A673 (cell line): ENCODE data around the gene PACS2. TPM values are rescaled to one million over a fixed set of nuclear protein-coding genes. Genes with fewer than 3 reads are reported as not detected.

ENCODE experiments used
- BruUV-seq: library from RNA; stranded (reverse); fragments of 400-500 nt; replicated peaks from 2 replicates; lab custom pipeline; 2021; lab: Mats Ljungman, UMichigan
- CTCF ChIA-PET: fragments of 300-600 bp; sonication (Branson Sonifier 250); formaldehyde crosslinking; loops from one replicate; lab custom pipeline; 2022; ENCODE audit warnings: antibody characterized with exemption; lab: Charles Lee
- POLR2A ChIA-PET: fragments of 300-600 bp; sonication (Branson Sonifier 250); formaldehyde crosslinking; loops from one replicate; lab custom pipeline; 2022; ENCODE audit warnings: antibody characterized with exemption; ENCODE audit not compliant: low non-redundant PET; lab: Charles Lee
- DNase-seq: peaks from one replicate; pipeline ENCODE4 v3.0.0-alpha.2; 2015; ENCODE audit warnings: low spot score
- H3K27ac ChIP-seq: fragments of 200-600 bp; sonication (generic); 2 replicates; pipeline ENCODE4 v1.5.1; 2016; ENCODE audit warnings: mixed run types, low read depth, mild to moderate bottlenecking, mixed read lengths, antibody characterized with exemption, low read length; ENCODE audit not compliant: poor library complexity, severe bottlenecking
- H3K27me3 ChIP-seq: fragments of 200-600 bp; sonication (generic); replicated peaks from 2 replicates; pipeline ENCODE4 v1.6.1; 2017; ENCODE audit warnings: mixed run types, low read depth, mild to moderate bottlenecking, mixed read lengths, antibody characterized with exemption, low read length; ENCODE audit not compliant: insufficient read depth, poor library complexity
- H3K36me3 ChIP-seq: fragments of 200-600 bp; sonication (generic); 2 replicates; pipeline ENCODE4 v1.6.1; 2016; ENCODE audit warnings: mixed run types, mild to moderate bottlenecking, mixed read lengths, antibody characterized with exemption, low read length; ENCODE audit not compliant: insufficient read depth, poor library complexity, severe bottlenecking
- H3K4me1 ChIP-seq: fragments of 200-600 bp; sonication (generic); 2 replicates; pipeline ENCODE4 v1.6.1; 2017; ENCODE audit warnings: mixed run types, mild to moderate bottlenecking, mixed read lengths, antibody characterized with exemption, low read length; ENCODE audit not compliant: insufficient read depth, poor library complexity, severe bottlenecking
- H3K4me3 ChIP-seq: fragments of 200-600 bp; sonication (generic); 2 replicates; pipeline ENCODE4 v1.5.1; 2016; ENCODE audit warnings: low read depth, mixed run types, mild to moderate bottlenecking, mixed read lengths, low read length; ENCODE audit not compliant: poor library complexity, severe bottlenecking
- H3K9me3 ChIP-seq: fragments of 200-600 bp; sonication (generic); 2 replicates; pipeline ENCODE4 v1.6.1; 2016; ENCODE audit warnings: mixed run types, low read depth, mild to moderate bottlenecking, mixed read lengths, antibody characterized with exemption, low read length; ENCODE audit not compliant: poor library complexity, severe bottlenecking
- CTCF ChIP-seq: fragments of 300-800, 200-600 bp; sonication (generic); conservative IDR thresholded peaks from 2 replicates; pipeline ENCODE4 v1.5.1; 2017; ENCODE audit warnings: low read depth, mild to moderate bottlenecking, antibody characterized with exemption, low read length, moderate library complexity, mixed read lengths
- EZH2 ChIP-seq: fragments of 200-600 bp; sonication (generic); IDR thresholded peaks from 2 replicates; pipeline ENCODE4 v1.6.1; 2017; ENCODE audit warnings: borderline replicate concordance, low read depth, mild to moderate bottlenecking, mixed read lengths, antibody characterized with exemption, low read length; ENCODE audit not compliant: poor library complexity, severe bottlenecking
- intact Hi-C: fragments of 100-400 bp; cut with micrococcal nuclease; formaldehyde crosslinking; loops from one replicate; pipeline ENCODE4 v1.10.0; 2022; ENCODE audit not compliant: unreplicated experiment
- total RNA-seq: library from RNA; stranded (reverse); gene quantifications from 2 replicates; pipeline ENCODE4 v1.2.3, GENCODE V29; 2021

Gene PACS2
- total RNA-seq, 1 experiment from 2014 or later: 52.5 TPM

GRCh38 chr14:105335735-105336476 is 21.4 kb downstream of the PACS2 start:
- Histone ChIP-seq H3K27me3 (no peaks in the 10 kb centered on the region), H3K4me1 (no peaks in the 10 kb centered on the region), H3K36me3 (no peaks in the 10 kb centered on the region), H3K27ac (no peak overlapping the region), H3K9me3 (peaks cover 6% of the 10 kb centered on the region), H3K4me3 (no peak overlapping the region)
- intact Hi-C loops: no loop called here
- TF ChIP-seq EZH2 (no peak), CTCF (no peak)
- BruUV-seq: no TSS peak
- ChIA-PET POLR2A (no interaction called here), CTCF (no interaction called here)
- DNase-seq: no peak

- no peaks in the 10 kb centered on the region for H3K36me3 ChIP-seq
- H3K9me3 ChIP-seq: no peaks in the 10 kb centered on the region
- no peak overlapping the region for H3K27ac ChIP-seq
- POLR2A ChIA-PET: interaction anchor here (0.6 kb wide), 1 partner anchor 25 kb away, joined by 6 read pairs; no protein-coding TSS in a partner anchor
- no TSS peak for BruUV-seq
- no peak for DNase-seq
- no peaks in the 10 kb centered on the region for H3K4me1 ChIP-seq
- CTCF ChIA-PET: no interaction called here
- intact Hi-C loops: no loop called here
- H3K4me3 ChIP-seq: no peak overlapping the region
- H3K27me3 ChIP-seq: no peaks in the 10 kb centered on the region
- TF ChIP-seq EZH2: no peak
- no peak for TF ChIP-seq CTCF
These were observed 22.1 kb downstream of the PACS2 start for GRCh38 chr14:105336477-105337287.

DNA sequence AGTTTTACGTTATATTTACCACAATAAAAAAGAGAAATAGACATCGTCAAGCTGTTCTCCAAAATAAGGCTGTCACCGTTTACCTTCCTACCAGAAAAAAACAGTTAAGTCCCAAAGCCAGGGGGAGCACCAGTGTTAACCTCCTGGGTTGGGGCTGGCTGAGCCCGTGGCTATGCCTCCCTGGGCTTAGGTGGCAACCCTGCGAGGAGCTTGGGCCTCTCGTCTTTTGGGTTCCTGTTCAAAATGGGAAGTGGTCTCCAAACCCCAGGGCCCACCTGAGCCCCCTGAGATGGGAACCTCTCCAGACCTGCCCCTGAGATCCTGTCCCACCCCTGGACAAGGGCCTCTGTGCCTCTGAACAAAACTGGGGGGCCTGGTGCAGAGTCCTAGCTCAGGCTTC is 22.9 kb downstream of the PACS2 start:
- H3K36me3 ChIP-seq: no peaks in the 10 kb centered on the region
- intact Hi-C loops: no loop called here
- H3K27me3 ChIP-seq: no peaks in the 10 kb centered on the region
- ChIA-PET CTCF (no interaction called here), POLR2A (interaction anchor here (0.6 kb wide), 1 partner anchor 25 kb away, joined by 6 read pairs; no protein-coding TSS in a partner anchor)
- DNase-seq: no peak
- no peak overlapping the region for H3K27ac ChIP-seq
- H3K4me1 ChIP-seq: no peaks in the 10 kb centered on the region
- no TSS peak for BruUV-seq
- no peak overlapping the region for H3K4me3 ChIP-seq
- TF ChIP-seq EZH2: no peak
- no peak for TF ChIP-seq CTCF
- no peaks in the 10 kb centered on the region for H3K9me3 ChIP-seq
